Bronchial epithelial cell (primary cell): ENCODE data around the gene FLNA. TPM values are rescaled to one million over a fixed set of nuclear protein-coding genes. Genes with fewer than 3 reads are reported as not detected.

ENCODE experiments used
- DNase-seq: peaks from one replicate; pipeline ENCODE4 v3.0.0-alpha.2; 2010; ENCODE audit warnings: low read depth
- FAIRE-seq: peaks from 2 replicates; lab custom pipeline; 2011; peaks lifted over from hg19 to GRCh38; lab: Jason Lieb, UNC
- H3K27me3 ChIP-seq: 2 replicates; pipeline ENCODE4 v1.5.1; 2011; ENCODE audit warnings: low read length; ENCODE audit not compliant: control insufficient read depth, insufficient read depth
- H3K36me3 ChIP-seq: 2 replicates; pipeline ENCODE4 v1.5.1; 2011; ENCODE audit warnings: low read length; ENCODE audit not compliant: control insufficient read depth, insufficient read depth
- H3K4me3 ChIP-seq: 2 replicates; pipeline ENCODE4 v1.5.1; 2011; ENCODE audit warnings: mild to moderate bottlenecking, low read depth, low read length, control low read depth
- CTCF ChIP-seq: IDR thresholded peaks from 2 replicates; pipeline ENCODE4 v1.5.1; 2011; ENCODE audit warnings: mild to moderate bottlenecking, moderate library complexity, low read length, control low read depth, inconsistent platforms; ENCODE audit not compliant: insufficient read depth, severe bottlenecking
- total RNA-seq: library from RNA; depleted of rRNA; stranded (reverse); fragments of >200 nt; gene quantifications from 2 replicates; pipeline ENCODE4 v1.2.1, GENCODE V29; 2014

The FLNA gene
- total RNA-seq, 1 donor from 2014 or later: 858 TPM

GRCh38 chrX:154354013-154354412 lies 20.4 kb downstream of the FLNA start:
- Histone ChIP-seq H3K27me3 (no peaks in the 10 kb centered on the region), H3K36me3 (peaks cover 44% of the 10 kb centered on the region), H3K4me3 (no peak overlapping the region)
- FAIRE-seq (no peak), DNase-seq (no peak)
- no peak for TF ChIP-seq CTCF

GRCh38 chrX:154353172-154353843 lies 21.1 kb downstream of the FLNA start:
- FAIRE-seq (no peak), DNase-seq (no peak)
- TF ChIP-seq CTCF: no peak
- Histone ChIP-seq H3K4me3 (no peak overlapping the region), H3K36me3 (peaks cover 40% of the 10 kb centered on the region), H3K27me3 (no peaks in the 10 kb centered on the region)

- Histone ChIP-seq H3K36me3 (peaks cover 35% of the 10 kb centered on the region), H3K4me3 (no peak overlapping the region), H3K27me3 (no peaks in the 10 kb centered on the region)
- FAIRE-seq (no peak), DNase-seq (no peak)
- no peak for TF ChIP-seq CTCF
Observed at GRCh38 chrX:154352466-154352865, 22.0 kb downstream of the FLNA start.

GRCh38 chrX:154352012-154352401 lies 22.4 kb downstream of the FLNA start:
- H3K27me3 ChIP-seq: no peaks in the 10 kb centered on the region
- DNase-seq (no peak), FAIRE-seq (no peak)
- H3K36me3 ChIP-seq: peaks cover 34% of the 10 kb centered on the region
- no peak for TF ChIP-seq CTCF
- H3K4me3 ChIP-seq: no peak overlapping the region

GRCh38 chrX:154351183-154352011 lies 23.0 kb downstream of the FLNA start:
- no peaks in the 10 kb centered on the region for H3K27me3 ChIP-seq
- no peak for TF ChIP-seq CTCF
- FAIRE-seq: no peak
- H3K36me3 ChIP-seq: peaks cover 34% of the 10 kb centered on the region
- DNase-seq: no peak
- no peak overlapping the region for H3K4me3 ChIP-seq
